ENCODE results near the gene CHN2. TPM values are rescaled to one million over a fixed set of nuclear protein-coding genes. Genes with fewer than 3 reads are reported as not detected.

The CHN2 gene
- polyA plus RNA-seq, 1 experiment, result not detected

DNA sequence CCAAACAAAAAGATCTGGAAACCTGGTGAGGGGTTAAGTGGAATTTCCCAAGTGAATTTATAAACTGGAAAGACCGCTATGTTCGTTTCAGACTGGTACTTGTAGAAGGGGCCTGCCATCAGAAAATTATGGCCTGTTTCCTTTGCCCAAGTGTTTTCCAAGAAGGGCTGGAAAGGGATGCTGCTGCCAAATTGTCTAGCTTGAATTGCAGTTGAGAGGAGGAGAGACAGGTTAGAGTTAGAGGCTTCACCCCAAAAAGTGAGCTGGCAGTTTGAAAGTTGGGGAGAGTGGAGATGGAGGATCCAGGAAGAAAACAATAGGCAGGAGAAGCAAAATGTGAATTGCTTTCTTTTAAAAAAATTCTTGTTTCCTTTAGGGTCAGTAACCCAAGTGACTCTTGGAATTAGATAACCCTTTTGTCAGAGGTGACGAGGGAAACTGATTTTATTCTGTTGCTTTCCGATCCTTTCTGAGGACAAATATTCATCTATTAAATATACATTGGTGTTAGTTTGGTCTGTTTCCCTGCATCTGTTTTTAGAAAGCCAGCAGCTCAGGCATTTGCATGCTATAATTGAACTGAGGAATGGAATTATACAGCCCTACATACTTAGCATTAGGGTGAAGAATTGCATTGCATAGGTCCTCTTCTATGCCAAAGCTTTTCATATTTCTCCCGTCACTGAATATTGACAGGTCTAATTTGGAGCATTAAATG lies 286.5 kb downstream of the CHN2 start:
- Histone ChIP-seq H3K27ac (ENCODE audit: low read depth, low read length) (no peak overlapping the region), H3K4me3 (ENCODE audit: low read depth, low read length) (no peak overlapping the region), H3K27me3 (ENCODE audit: control insufficient read depth, insufficient read depth, low read length) (peaks cover 13% of the 10 kb centered on the region), H3K9me3 (ENCODE audit: control insufficient read depth, insufficient read depth, low read length) (no peaks in the 10 kb centered on the region)
- ChIA-PET CTCF (no interaction called here), POLR2A (no interaction called here)
- DNase-seq (ENCODE audit: low read depth, low spot score), result no peak
- TF ChIP-seq, protein P1, sequence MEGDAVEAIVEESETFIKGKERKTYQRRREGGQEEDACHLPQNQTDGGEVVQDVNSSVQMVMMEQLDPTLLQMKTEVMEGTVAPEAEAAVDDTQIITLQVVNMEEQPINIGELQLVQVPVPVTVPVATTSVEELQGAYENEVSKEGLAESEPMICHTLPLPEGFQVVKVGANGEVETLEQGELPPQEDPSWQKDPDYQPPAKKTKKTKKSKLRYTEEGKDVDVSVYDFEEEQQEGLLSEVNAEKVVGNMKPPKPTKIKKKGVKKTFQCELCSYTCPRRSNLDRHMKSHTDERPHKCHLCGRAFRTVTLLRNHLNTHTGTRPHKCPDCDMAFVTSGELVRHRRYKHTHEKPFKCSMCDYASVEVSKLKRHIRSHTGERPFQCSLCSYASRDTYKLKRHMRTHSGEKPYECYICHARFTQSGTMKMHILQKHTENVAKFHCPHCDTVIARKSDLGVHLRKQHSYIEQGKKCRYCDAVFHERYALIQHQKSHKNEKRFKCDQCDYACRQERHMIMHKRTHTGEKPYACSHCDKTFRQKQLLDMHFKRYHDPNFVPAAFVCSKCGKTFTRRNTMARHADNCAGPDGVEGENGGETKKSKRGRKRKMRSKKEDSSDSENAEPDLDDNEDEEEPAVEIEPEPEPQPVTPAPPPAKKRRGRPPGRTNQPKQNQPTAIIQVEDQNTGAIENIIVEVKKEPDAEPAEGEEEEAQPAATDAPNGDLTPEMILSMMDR (IDR thresholded peaks at IDR 0.05; ENCODE audit: low read depth, low read length), result no peak

DNA sequence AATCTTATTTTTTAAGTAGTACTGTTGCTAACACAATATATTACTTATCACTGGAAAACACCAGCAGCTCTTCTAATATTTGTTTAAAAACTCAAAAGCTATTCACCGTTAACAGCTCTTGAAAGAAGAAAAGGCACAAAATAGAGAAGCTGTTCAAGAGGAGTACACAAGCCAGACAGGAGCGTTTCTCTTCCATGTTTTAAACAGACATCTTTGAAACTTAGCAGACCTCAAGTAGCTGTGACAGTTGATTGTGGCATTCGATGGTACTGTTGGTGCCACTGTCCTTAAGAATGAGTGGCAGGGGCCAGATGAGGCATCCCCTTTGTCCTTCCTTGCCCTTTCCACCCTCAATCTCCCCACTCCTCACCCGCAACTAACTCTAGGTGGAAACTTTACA lies 287.5 kb downstream of the CHN2 start:
- ChIA-PET CTCF (no interaction called here), POLR2A (no interaction called here)
- TF ChIP-seq, protein P1 (IDR thresholded peaks at IDR 0.05; ENCODE audit: low read depth, low read length), result no peak

DNA sequence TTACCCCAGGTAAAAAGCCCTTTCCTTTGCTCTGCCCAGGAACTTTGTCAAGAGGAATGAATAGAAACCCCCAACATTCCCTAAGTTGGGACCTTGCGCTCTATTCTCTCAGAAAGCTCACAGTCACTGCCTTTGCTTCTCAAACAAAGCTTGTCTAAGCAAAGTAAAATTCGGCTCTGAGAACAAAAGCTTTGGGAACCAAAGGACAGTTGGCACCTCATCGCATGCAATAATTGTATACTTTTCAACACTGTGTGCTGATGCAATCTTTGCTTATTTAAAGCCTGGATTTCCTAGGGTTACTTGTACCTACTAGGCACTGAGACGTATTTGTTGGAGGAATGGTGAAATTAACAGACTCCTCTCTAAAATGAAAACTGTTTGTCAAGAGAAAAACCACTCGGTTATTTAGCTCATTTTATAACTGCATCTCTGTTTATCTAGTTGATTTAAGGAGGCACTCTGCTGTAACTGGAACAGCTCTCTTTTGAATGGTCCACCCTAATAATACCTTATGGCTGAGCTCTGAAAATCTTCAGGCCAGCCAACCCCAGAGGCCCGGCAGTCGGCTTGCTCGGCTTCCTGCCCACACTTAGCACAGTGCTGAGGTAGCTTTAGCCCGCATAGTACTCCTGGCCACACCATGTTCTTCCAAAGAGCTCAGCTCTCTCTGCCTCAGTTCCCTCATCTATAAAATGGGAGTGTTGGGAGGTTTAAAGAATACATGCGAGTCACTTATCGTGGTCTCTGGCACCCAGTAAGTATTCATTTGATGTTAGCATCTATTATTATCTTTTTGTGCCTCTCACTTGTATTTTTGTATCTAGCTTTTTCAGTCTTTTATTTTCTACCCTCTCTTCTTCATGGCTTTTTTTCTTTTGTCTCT lies 288.9 kb downstream of the CHN2 start:
- TF ChIP-seq, protein P1 (IDR thresholded peaks at IDR 0.05; ENCODE audit: low read depth, low read length), result no peak
- Histone ChIP-seq H3K27me3 (ENCODE audit: control insufficient read depth, insufficient read depth, low read length) (peaks cover 12% of the 10 kb centered on the region), H3K4me3 (ENCODE audit: low read depth, low read length) (no peak overlapping the region), H3K9me3 (ENCODE audit: control insufficient read depth, insufficient read depth, low read length) (no peaks in the 10 kb centered on the region), H3K27ac (ENCODE audit: low read depth, low read length) (no peak overlapping the region)
- no peak for DNase-seq (ENCODE audit: low read depth, low spot score)
- POLR2A ChIA-PET, result no interaction called here
- CTCF ChIA-PET, result no interaction called here

More for the DNA sequence above, 287.5 kb downstream of the CHN2 start:
- no peak overlapping the region for H3K4me3 ChIP-seq (ENCODE audit: low read depth, low read length)
- H3K9me3 ChIP-seq (ENCODE audit: control insufficient read depth, insufficient read depth, low read length), result no peaks in the 10 kb centered on the region
- H3K27me3 ChIP-seq (ENCODE audit: control insufficient read depth, insufficient read depth, low read length), result peaks cover 13% of the 10 kb centered on the region
- no peak for DNase-seq (ENCODE audit: low read depth, low spot score)
- H3K27ac ChIP-seq (ENCODE audit: low read depth, low read length), result no peak overlapping the region

DNA sequence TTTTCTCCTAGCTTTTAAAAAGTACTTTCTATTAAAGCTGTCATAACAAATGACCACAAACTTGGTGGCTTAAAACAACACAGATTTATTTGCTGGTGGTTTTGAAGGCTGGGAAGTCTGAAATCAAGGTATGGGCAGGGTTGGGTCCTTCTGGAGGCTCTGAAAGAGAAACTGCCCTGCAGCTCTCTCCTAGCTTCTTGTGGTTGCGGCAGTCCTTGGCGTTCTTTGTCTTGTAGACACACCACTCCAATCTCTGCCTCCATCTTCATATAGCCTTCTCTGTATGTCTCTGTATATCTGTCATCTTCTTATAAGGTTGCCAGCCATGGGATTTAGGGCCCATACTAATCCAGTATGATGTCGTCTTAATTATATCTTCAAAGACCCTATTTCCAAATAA lies 289.7 kb downstream of the CHN2 start:
- ChIA-PET POLR2A (no interaction called here), CTCF (interaction anchor here (0.6 kb wide), 1 partner anchor 1499 kb away, joined by 3 read pairs; no protein-coding TSS in a partner anchor)
- Histone ChIP-seq H3K27ac (ENCODE audit: low read depth, low read length) (no peak overlapping the region), H3K27me3 (ENCODE audit: control insufficient read depth, insufficient read depth, low read length) (peaks cover 11% of the 10 kb centered on the region), H3K9me3 (ENCODE audit: control insufficient read depth, insufficient read depth, low read length) (no peaks in the 10 kb centered on the region), H3K4me3 (ENCODE audit: low read depth, low read length) (no peak overlapping the region)
- DNase-seq (ENCODE audit: low read depth, low spot score), result no peak
- TF ChIP-seq, protein P1 (IDR thresholded peaks at IDR 0.05; ENCODE audit: low read depth, low read length), result no peak

All from AG04450 (cell line).